Stimulated activated CD4-positive, alpha-beta T cell treated with anti-CD3 and anti-CD28 coated beads, Interleukin-2, amount 100 ng/mL, for 48 hours (primary cell): ENCODE results near the gene MSX2.

Experiments
- DNase-seq, 2 donors: peaks; one replicate each; pipeline ENCODE4 v3.0.0-alpha.2; 2020

MSX2 gene

DNA sequence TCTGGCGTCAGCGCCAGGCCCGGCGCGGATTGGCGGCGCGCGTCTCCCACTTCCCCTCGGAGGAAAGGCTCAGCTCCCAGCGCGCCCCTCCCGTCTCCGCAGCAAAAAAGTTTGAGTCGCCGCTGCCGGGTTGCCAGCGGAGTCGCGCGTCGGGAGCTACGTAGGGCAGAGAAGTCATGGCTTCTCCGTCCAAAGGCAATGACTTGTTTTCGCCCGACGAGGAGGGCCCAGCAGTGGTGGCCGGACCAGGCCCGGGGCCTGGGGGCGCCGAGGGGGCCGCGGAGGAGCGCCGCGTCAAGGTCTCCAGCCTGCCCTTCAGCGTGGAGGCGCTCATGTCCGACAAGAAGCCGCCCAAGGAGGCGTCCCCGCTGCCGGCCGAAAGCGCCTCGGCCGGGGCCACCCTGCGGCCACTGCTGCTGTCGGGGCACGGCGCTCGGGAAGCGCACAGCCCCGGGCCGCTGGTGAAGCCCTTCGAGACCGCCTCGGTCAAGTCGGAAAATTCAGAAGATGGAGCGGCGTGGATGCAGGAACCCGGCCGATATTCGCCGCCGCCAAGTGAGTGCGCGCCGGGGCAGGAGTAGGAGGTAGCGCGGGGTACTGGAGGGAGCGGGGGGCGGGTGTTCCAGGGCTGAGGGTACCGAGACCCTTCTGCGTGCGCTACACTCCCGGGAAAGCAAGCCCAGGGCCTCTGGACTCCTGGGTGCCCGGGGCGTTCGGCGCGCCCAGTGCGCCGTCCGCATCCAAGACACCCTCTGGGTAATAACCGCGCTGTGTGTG lies at the start of gene MSX2:
MSX2 (plus strand) TSS at position 99 of the 777 bp plus-strand sequence; CDS start at position 177, 78 bp downstream.
- peak; percentile 14 to 23 for DNase-seq

- no peak for DNase-seq
These were observed 49.3 kb upstream of the MSX2 start for GRCh38 chr5:174675110-174675509.

GRCh38 chr5:174675916-174676315 lies 48.5 kb upstream of the MSX2 start:
- no peak for DNase-seq

GRCh38 chr5:174678107-174678506 lies 46.3 kb upstream of the MSX2 start:
- no peak for DNase-seq

GRCh38 chr5:174680901-174681565 lies 43.3 kb upstream of the MSX2 start:
- DNase-seq, result no peak

DNA sequence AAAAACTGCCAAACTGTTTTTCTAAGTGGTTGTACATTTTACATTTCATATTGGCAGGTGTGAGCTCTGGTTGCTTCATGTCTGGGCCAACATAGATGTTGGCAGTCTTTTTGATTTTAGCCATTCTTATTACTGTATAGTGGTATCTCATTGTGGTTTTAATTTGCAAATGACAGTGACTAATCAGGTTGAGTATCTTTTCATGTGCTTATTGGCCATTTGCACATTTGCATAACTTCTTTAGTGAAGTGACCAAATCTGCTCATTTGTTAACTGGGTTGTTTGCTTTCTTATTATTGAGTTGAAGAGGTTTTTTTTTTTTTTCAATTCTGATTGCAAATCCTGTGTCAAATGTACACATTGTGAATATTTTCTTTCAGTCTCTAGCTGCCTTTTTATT lies 36.9 kb upstream of the MSX2 start:
- no peak for DNase-seq

GRCh38 chr5:174688441-174689354 lies 35.7 kb upstream of the MSX2 start:
- no peak for DNase-seq

DNA sequence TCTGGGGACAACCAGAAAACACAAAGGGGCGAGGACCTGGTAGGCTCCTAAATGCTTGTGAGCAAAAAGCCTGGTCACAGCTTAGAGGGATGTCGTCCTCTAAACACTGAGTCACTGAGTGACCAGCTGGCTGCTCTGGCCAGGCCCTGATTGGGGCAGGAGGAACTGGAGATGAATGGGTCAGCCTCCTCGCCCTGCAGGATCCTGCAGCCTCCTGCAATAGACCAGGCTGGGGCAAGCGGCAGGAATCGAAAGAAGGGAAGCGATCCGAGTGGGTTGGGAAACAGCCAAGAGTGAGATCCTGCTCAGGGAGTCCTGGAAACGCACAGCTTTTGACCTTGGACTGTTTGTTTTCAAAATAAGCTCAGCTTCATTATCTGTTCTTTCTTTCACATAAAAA lies 34.1 kb upstream of the MSX2 start:
- no peak for DNase-seq

DNA sequence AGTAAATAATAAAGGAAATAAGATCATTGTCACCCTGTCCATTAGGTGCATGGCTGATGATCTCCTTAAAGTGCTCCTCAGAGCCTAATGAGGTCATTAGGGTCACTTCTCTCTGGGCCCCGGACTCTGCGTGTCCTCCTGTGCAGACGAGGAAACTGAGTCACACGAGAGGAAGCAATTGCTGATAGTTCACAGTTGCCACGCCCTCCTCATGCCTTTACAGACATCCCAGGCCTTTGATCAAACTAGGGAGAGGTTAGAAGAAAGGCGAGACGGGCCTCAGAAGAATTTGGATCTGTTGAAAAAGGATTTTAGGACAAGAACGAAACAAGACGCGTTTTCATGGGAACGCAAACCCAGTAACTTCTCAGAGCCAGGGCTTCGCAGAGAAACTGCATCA lies 32.0 kb upstream of the MSX2 start:
- DNase-seq, result no peak

- DNase-seq, result no peak
These were observed 31.4 kb upstream of the MSX2 start for GRCh38 chr5:174692982-174693422.

DNA sequence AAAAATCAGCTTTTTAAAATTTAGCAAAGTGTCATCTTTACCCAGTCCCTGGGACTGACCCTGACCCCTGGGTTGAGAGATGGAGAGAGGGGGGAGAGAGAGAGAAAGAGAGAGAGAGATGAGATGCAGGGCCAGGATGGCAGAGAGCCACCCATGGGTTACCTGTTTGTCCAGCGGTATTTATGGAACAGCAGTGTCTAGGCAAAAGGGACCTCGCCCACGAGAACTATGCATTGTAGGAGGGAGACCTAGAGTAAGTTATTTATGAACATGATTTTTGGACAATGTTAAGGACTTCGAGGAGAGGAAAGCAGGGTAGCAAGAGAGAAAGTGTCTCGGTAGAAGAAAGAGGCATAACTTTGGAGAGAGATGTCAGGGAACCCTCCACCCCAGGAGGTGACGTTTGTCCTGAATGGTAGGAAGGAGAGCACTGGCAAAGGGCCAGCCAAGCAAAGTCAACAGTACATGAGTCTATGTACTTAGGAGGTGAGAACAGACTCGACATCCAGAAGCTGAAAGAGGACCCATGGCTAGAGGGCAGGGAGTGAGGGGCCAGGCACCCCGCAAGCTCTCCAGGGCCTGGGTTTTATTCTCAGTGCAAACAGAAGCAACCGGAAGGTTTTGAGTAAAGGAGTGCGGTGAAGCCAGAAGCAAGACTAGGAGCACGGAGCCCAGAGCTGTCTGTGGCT lies 30.5 kb upstream of the MSX2 start:
- no peak for DNase-seq

GRCh38 chr5:174694611-174695010 lies 29.8 kb upstream of the MSX2 start:
- DNase-seq, result no peak

- DNase-seq, result no peak
These were observed 26.2 kb upstream of the MSX2 start for GRCh38 chr5:174698156-174698555.

GRCh38 chr5:174699131-174699530 lies 25.3 kb upstream of the MSX2 start:
- no peak for DNase-seq

DNA sequence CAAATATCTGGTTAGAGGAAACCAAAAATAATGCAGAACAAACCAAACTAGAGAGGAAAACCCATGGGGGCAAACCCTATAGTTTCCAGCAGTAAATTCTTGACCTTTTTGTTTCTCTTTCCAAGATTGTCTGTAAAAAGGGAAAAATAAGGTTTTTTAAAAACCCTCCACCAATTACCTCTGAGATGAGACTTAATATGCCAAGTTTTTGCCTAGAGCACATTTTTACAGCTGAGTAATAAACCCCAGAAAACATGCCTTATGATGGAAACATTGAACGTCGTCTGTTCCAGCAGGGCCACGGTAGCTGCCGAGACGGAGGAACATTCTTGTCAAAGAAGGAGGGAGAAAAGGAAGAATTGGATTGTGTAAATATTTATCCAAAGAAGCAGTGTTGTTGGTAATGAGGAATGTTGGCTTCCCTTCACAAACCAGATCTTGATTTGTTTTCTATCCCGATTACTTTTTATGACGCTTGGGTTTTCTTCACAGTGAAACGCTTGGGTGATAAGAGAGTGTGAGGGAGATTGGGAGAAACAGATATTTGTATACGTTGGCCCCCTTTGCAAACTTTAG lies 17.3 kb upstream of the MSX2 start:
- no peak for DNase-seq

DNA sequence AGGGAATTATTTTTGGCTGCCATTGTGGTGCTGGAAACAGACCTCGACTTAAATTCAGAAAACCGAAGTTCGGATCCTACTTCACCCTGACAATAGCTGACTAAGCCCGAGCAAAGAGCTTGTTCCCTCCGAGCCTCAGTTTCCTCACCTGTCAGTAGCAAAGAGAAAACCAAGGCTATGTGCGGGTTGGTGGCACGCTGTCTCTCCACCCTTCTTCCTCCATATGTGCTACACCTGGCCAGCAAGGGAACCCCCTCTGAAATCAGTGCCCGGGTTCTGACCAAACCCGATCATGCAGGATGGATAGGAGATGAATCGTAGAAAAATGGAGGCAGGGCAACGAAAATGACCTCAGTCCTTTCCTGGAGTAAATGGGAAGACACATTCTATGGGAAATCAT lies 16.7 kb upstream of the MSX2 start:
- DNase-seq, result no peak

- no peak for DNase-seq
These were observed 15.7 kb upstream of the MSX2 start for GRCh38 chr5:174708476-174709207.

- DNase-seq, result no peak
These were observed 9.6 kb upstream of the MSX2 start for GRCh38 chr5:174714751-174715150.

GRCh38 chr5:174715804-174716203 lies 8.6 kb upstream of the MSX2 start:
- no peak for DNase-seq

DNA sequence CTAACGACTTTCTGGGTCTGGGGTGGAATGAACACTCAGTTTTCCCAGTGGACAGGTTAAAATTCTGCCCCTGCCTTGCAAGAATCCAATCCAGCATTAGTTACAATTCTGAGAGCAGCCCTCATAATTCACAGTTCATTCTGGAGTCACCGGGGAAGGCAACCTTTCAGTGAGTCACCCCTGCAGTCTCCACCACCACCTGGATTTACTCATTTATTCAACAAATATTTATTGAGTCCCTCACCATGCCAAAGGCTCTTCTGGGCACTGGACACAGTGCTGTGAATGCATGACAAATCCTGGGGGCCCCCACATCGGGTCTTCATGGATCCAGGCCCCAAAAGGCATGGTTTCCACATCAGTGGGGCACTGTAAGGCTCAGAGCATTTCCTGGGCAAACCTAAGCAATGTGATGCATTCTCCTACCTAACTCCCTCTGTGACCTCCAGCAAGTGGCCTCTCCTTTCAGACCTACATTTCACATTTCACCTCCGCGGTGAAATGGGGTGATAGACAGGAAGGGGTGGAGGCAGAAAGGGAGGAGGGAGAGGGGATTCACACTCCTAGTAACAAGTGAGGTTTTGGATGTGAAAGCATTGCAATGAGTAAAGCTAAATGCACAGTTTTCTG lies 6.4 kb upstream of the MSX2 start:
- DNase-seq, result no peak
